ENCODE measurements around the gene FANCC.

DNA sequence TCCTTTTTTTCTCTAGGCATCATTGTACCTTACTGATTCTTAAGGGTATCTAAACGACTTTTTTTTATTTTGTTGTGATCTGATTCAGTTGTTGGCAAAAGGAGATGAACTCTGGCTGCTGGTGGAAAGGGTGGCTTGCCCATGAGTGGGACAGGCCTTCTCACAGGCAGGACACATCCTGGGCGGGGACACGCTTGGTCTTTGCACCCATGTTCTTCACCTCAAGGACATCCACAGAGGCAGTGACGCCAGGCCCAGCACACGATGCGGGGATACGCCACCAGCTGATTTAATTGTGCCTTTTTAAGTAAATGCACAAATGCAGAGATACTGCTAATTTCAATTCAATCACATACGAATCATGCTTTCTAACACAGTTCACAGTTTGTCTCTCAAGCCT is 208.1 kb downstream of the FANCC start:
- TF ChIP-seq, protein P1, sequence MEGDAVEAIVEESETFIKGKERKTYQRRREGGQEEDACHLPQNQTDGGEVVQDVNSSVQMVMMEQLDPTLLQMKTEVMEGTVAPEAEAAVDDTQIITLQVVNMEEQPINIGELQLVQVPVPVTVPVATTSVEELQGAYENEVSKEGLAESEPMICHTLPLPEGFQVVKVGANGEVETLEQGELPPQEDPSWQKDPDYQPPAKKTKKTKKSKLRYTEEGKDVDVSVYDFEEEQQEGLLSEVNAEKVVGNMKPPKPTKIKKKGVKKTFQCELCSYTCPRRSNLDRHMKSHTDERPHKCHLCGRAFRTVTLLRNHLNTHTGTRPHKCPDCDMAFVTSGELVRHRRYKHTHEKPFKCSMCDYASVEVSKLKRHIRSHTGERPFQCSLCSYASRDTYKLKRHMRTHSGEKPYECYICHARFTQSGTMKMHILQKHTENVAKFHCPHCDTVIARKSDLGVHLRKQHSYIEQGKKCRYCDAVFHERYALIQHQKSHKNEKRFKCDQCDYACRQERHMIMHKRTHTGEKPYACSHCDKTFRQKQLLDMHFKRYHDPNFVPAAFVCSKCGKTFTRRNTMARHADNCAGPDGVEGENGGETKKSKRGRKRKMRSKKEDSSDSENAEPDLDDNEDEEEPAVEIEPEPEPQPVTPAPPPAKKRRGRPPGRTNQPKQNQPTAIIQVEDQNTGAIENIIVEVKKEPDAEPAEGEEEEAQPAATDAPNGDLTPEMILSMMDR (IDR thresholded peaks at IDR 0.05): no peak
- no peak for TF ChIP-seq POLR2A (IDR thresholded peaks at IDR 0.05)

Data from body of pancreas (tissue), 4 donors.